ENCODE data around the gene KATNA1.

DNA sequence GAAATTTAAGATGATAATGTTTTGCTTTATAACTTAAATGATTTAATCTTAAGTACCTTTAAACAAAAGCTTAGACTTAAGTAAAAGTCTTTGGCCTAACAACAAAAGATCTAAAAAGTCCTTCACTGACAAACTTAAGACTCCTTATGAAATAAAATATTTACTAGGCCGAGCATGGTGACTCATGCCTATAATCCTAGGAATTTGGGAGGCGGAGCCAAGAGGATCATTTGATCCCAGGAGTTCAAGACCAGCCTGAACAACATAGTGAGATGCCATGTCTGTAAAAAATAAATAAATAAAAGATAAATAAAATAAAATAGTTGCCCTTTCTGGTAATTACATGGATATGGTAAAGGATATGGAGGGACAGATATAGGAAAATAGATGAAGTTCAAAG, 12.4 kb downstream of the KATNA1 start:
- TF ChIP-seq, protein P1, sequence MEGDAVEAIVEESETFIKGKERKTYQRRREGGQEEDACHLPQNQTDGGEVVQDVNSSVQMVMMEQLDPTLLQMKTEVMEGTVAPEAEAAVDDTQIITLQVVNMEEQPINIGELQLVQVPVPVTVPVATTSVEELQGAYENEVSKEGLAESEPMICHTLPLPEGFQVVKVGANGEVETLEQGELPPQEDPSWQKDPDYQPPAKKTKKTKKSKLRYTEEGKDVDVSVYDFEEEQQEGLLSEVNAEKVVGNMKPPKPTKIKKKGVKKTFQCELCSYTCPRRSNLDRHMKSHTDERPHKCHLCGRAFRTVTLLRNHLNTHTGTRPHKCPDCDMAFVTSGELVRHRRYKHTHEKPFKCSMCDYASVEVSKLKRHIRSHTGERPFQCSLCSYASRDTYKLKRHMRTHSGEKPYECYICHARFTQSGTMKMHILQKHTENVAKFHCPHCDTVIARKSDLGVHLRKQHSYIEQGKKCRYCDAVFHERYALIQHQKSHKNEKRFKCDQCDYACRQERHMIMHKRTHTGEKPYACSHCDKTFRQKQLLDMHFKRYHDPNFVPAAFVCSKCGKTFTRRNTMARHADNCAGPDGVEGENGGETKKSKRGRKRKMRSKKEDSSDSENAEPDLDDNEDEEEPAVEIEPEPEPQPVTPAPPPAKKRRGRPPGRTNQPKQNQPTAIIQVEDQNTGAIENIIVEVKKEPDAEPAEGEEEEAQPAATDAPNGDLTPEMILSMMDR (conservative IDR thresholded peaks at IDR 0.05; ENCODE audit: low read length): no peak
- no peak for TF ChIP-seq EZH2phosphoT487 (IDR thresholded peaks at IDR 0.05; ENCODE audit: borderline replicate concordance)
